Fibroblast of mammary gland (primary cell): Measurements from ENCODE around the gene PTPRM.

Experiments used
- DNase-seq: peaks from one replicate; pipeline ENCODE4 v3.0.0-alpha.2; 2010; ENCODE audit warnings: low read depth
- H3K4me3 ChIP-seq: 2 replicates; pipeline ENCODE4 v1.5.1; 2011; ENCODE audit warnings: low read depth, mild to moderate bottlenecking, low read length, moderate library complexity; ENCODE audit not compliant: control insufficient read depth
- TF ChIP-seq, protein P1 (sequence below): conservative IDR thresholded peaks from 2 replicates; pipeline ENCODE4 v1.5.1; 2011; ENCODE audit warnings: low read depth, low read length, inconsistent platforms; ENCODE audit not compliant: control insufficient read depth, insufficient read depth

Gene PTPRM

DNA sequence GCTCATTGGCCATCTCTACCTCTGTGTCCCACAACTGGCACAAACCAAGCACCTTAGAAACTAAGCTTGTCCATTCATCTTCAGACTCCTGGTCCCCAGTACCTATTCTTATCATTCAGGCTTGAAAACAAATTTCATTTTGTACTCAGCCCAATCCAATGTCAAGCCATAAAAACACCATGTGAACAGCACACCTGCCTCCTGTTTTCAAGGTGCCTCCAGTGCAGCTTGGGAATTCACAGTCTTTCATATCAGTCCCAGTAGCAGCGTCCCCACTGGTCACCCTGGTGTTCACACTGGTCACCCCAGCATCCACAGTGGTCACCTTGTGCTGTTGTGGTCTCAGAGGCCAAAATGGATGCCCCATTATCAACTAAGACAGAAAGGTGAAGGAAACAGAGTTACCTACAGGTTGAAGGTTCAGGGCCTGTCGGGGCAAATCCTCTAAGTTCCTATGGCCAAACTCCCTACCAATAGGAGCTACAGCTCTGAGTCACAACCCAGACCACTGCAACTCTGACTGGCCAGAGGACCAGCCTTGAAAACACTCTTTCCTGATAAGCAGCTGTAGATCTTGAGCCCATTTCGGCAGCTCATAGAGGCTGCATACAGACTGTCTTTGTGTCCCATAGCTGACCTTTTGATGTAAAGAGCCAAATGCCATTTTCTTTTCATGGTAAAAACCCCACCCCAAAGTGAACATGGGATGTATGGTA, 782.6 kb downstream of the PTPRM start:
- TF ChIP-seq, protein P1, sequence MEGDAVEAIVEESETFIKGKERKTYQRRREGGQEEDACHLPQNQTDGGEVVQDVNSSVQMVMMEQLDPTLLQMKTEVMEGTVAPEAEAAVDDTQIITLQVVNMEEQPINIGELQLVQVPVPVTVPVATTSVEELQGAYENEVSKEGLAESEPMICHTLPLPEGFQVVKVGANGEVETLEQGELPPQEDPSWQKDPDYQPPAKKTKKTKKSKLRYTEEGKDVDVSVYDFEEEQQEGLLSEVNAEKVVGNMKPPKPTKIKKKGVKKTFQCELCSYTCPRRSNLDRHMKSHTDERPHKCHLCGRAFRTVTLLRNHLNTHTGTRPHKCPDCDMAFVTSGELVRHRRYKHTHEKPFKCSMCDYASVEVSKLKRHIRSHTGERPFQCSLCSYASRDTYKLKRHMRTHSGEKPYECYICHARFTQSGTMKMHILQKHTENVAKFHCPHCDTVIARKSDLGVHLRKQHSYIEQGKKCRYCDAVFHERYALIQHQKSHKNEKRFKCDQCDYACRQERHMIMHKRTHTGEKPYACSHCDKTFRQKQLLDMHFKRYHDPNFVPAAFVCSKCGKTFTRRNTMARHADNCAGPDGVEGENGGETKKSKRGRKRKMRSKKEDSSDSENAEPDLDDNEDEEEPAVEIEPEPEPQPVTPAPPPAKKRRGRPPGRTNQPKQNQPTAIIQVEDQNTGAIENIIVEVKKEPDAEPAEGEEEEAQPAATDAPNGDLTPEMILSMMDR, result no peak
- DNase-seq, result no peak
- H3K4me3 ChIP-seq, result no peak overlapping the region

GRCh38 chr18:8350628-8351027, 783.5 kb downstream of the PTPRM start:
- TF ChIP-seq, protein P1, result no peak
- H3K4me3 ChIP-seq, result no peak overlapping the region
- no peak for DNase-seq

DNA sequence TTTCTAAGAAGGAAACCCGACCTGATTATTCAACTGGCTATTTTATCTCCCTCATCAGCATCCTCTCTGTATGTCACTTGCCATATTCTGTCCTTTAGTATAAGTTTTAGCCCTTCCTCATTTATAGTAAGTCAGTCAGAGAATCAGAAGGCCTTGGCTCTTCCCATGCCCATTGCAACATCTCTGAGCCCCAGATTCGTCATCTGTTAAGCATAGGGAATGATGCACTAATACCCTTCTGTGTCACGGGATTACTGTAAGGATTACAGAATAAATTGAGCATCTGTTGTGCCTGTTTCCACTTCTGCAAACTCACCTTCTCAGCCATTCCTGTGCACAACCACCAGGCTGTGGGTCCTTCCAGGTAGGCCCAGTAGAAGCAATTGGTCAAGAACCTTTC, 784.0 kb downstream of the PTPRM start:
- TF ChIP-seq, protein P1, result no peak
- no peak overlapping the region for H3K4me3 ChIP-seq
- peak; percentile 49 for DNase-seq

DNA sequence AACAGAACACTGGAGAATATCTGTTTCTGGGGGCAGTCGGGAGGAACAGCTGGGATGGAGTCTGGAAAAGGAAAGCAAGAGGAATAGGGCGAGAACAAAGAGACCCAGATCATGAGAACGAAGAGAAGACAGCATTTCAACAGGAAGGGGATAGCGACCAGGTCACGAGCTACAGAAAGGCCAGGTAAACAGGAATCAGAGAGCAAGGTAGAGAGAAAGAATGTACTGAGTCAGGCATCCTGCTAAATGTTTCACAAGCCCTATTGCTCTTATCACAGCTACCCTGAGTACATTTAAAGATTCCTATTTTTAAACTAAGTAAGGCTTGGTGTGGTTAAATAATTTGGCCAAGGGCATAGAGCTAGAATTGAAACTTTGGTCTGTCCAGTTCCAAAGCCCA, 787.2 kb downstream of the PTPRM start:
- TF ChIP-seq, protein P1, result no peak
- no peak for DNase-seq
- H3K4me3 ChIP-seq, result no peak overlapping the region

DNA sequence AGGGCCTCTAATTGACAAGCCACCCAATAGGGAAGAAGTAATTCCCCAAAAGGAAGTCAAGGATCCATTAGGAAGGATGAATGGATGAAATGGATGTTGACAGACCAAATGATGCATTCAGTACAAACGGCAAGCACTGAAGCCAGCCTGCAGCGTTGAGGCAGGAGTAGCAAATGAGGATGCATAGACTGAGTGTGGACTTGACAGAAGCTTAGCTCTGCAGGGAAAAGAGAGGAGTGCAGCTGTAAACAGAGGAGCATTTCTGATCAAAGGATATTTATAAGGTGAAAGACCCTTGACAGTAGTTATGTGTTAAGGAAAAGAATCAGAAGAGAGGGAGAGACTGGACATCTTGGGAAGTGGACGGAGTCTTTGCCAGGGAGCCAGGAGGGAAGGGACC, 788.9 kb downstream of the PTPRM start:
- no peak overlapping the region for H3K4me3 ChIP-seq
- TF ChIP-seq, protein P1, result no peak
- no peak for DNase-seq

DNA sequence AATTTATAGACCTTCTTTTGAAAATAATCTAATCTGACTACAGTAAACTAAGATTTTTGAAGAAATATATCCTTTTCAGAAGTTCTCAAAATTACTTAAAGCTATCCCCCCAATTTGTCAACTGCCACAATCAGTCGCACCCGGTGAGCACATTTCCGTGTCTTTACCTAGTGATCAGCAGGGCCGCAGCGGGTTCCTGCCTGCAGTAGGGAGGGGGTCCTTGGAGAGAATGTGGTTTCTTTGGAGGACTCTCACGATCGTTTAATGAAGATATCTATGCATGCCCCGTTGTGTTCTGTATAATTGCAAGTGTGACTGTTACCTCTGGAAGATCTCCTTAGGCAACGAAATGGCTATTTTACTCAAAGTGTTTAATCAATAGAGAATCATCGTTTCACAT, 790.2 kb downstream of the PTPRM start:
- TF ChIP-seq, protein P1, result no peak
- no peak overlapping the region for H3K4me3 ChIP-seq
- no peak for DNase-seq
